H7 (cell line): Measurements from ENCODE around the gene EYA2. TPM values are rescaled to one million over a fixed set of nuclear protein-coding genes. Genes with fewer than 3 reads are reported as not detected.
A peak's percentile ranks its signal among the peaks of the same experiment; 100 is the strongest.
"Not testable (repeated sequence)": the region's sequence is repeated elsewhere in the genome, so short reads cannot be mapped to it uniquely, and the experiment has no call there.

Experiments
- DNase-seq: peaks from one replicate; pipeline ENCODE4 v3.0.0; 2012
- H3K27me3 ChIP-seq: 2 replicates; pipeline ENCODE4 v1.6.0; 2011; ENCODE audit warnings: mild to moderate bottlenecking, low read length; ENCODE audit not compliant: control insufficient read depth, insufficient read depth
- H3K36me3 ChIP-seq: replicated peaks from 2 replicates; pipeline ENCODE4 v1.5.1; 2011; ENCODE audit warnings: low read length; ENCODE audit not compliant: control insufficient read depth, insufficient read depth
- H3K4me3 ChIP-seq: 2 replicates; pipeline ENCODE4 v1.5.1; 2011; ENCODE audit warnings: low read depth, mild to moderate bottlenecking, control low read depth, low read length, moderate library complexity; ENCODE audit not compliant: insufficient read depth
- total RNA-seq: library from RNA; depleted of rRNA; stranded (reverse); fragments of >200 nt; shearing (Covaris generic); gene quantifications from 2 replicates; pipeline ENCODE4 v1.2.3, GENCODE V29; 2014

Gene EYA2
- total RNA-seq, 1 experiment from 2014 or later: 1.7 TPM

DNA sequence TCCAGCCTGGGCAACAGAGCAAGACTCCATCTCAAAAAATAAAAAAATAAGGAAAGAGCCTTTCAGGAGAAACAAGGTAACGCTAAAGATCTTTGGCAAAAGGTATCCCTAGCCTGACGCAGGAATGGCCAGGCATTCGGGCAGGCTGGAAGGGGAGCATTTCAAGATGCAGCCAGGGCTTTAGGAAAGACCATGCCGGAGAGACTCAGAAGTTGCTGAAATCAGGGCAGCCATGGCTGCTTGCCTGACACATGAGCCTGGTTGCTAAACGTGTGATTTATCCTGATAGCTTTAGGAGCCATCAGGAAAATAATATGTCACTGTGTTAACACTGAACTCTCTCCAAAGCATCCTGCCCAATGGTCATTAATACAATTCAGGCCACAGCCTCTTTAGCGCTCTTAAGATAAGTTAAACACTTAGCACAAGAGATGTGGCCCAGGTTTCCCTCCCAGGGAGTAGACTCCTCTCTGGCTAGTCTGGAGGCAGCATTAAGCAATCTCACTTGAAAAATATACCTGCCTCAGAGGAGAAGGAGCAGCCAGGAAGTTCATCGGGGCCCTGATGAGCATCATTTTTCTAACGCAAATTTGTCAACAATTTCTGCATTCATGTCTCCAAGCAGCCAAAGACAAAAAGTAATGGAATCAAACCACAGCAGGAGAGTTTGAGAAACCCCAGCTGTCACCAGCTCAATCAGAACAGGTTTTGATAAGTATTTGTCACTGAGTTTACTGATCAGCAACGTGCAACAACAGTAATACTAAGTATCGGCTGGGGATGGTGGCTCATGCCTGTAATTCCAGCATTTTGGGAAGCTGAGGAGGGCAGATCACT, 261.9 kb downstream of the EYA2 start:
- Histone ChIP-seq H3K4me3 (no peak overlapping the region), H3K27me3 (no peaks in the 10 kb centered on the region), H3K36me3 (no peaks in the 10 kb centered on the region)
- DNase-seq: no peak

DNA sequence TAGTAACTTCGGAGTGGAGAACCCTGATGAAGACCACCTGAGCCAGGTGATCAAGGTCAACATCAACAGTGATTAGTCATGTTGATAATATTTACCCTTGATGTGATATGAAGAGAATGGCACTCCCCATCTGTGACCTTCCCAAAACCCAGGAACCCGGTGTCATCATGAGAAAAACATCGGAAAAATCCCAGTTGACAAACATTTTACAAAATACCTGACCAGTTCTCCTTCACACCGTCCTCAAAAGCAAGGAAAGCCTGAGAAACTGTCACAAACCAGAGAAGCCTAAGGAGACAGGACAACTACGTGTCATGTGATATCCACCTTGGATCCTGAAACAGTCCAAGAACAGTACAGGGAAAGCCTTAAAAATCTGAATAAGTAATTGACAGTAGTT, 264.5 kb downstream of the EYA2 start:
- DNase-seq: no peak
- no peak overlapping the region for H3K4me3 ChIP-seq

GRCh38 chr20:47160240-47160639, 265.6 kb downstream of the EYA2 start:
- Histone ChIP-seq H3K4me3 (no peak overlapping the region), H3K27me3 (no peaks in the 10 kb centered on the region), H3K36me3 (no peaks in the 10 kb centered on the region)
- no peak for DNase-seq

More for the DNA sequence above, 264.5 kb downstream of the EYA2 start:
- Histone ChIP-seq H3K36me3 (no peaks in the 10 kb centered on the region), H3K27me3 (no peaks in the 10 kb centered on the region)

DNA sequence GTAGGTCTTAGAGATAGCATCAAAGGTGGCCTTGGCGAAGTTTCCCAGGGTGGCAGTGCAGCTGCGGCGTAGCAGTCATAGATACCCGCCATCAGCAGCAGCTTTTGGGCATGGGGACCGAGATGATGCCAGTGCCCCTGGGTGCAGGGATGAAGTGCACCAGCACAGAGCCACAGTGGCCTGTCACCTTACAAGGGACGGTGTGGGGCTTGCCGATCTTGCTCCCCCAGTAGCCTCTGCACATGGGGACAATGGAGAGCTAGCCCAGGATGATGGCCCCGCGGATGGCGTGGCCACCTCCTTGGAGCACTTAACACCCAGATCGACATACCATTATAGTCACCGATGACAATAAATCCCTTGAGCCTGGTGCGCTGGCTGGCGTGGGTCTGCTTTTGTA, 266.3 kb downstream of the EYA2 start:
- Histone ChIP-seq H3K36me3 (no peaks in the 10 kb centered on the region), H3K4me3 (no peak overlapping the region), H3K27me3 (no peaks in the 10 kb centered on the region)
- no peak for DNase-seq

DNA sequence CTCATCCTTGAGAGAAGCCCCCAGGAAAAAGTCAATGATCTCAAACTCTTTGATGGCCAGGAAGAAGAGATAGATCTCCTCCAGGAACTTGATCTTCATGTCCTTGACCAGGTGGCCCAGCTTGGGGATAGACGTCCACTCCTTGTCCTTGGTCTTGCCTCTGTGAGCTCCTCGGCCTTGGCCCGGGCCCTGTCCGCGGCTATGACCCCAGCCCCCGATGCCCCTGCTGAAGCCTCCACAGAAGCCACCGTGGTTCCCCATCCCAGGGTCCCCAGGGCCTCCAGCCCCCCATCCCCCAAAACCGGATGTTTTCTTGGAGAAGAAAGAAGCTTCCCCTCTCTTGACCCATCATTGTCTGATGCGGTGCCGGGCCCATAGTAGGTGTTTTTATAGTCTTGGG, 266.8 kb downstream of the EYA2 start:
- Histone ChIP-seq H3K4me3 (no peak overlapping the region), H3K36me3 (no peaks in the 10 kb centered on the region), H3K27me3 (no peaks in the 10 kb centered on the region)
- no peak for DNase-seq

DNA sequence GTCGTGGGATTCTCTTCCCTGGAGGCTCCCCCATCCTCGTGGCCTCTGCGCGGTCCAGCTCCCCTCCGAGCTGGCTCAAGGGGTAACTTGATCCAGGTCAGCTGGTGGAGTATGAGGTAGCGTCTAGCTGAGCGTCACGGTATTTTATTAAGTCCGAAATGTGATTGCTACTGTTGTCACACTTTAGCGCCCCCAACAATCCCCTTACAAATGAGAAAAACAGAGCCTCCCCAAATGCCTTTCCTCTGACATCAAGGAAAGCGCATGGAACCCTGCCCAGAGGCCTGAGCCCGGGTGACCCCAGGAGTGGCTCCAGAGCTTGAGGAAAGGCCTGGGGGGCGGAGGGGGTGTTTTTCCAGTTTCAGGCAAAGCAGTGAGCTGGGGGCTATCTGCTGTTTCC, 269.5 kb downstream of the EYA2 start:
- no peaks in the 10 kb centered on the region for H3K36me3 ChIP-seq
- DNase-seq: no peak
- H3K27me3 ChIP-seq: no peaks in the 10 kb centered on the region
- H3K4me3 ChIP-seq: no peak overlapping the region

- DNase-seq: no peak
- Histone ChIP-seq H3K27me3 (no peaks in the 10 kb centered on the region), H3K36me3 (no peaks in the 10 kb centered on the region), H3K4me3 (no peak overlapping the region)
Measured at GRCh38 chr20:47165376-47165865, 270.8 kb downstream of the EYA2 start.

DNA sequence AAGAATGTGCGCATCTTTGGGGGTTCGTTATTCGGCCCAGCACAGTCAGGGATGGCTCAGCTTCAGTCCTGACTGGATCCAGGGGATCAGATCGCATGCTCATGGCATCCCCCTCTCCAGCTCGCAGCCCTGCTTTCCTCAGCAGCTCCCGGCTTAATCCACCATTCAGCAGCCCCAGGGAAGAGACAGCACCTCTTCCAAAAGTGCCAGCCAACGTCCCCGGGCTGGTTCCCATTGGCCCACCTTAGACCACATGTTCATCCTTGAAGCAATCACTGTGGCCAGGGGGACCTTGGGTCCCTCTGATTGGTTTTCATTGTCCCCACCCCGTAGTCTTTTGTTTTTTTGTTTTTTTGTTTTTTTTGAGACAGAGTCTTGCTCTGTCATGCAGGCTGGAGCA, 273.2 kb downstream of the EYA2 start:
- no peak overlapping the region for H3K4me3 ChIP-seq
- H3K27me3 ChIP-seq: no peaks in the 10 kb centered on the region
- H3K36me3 ChIP-seq: no peaks in the 10 kb centered on the region
- DNase-seq: peak; percentile 48

DNA sequence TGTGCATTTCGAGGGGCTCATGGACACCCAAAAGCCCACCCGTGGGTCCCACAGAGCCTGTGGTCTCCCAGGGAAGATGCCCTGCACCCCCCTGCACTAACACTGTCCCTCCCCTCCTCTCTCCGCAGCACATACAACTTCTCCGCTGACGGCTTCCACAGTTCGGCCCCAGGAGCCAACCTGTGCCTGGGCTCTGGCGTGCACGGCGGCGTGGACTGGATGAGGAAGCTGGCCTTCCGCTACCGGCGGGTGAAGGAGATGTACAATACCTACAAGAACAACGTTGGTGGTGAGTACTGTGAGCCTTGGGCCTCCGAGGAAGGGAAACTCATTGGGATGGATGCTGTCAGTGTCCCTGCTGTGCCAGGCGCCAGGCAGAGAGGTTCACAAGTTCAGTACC, 277.9 kb downstream of the EYA2 start:
- Histone ChIP-seq H3K27me3 (no peaks in the 10 kb centered on the region), H3K4me3 (no peak overlapping the region), H3K36me3 (no peaks in the 10 kb centered on the region)
- DNase-seq: no peak

- Histone ChIP-seq H3K36me3 (no peaks in the 10 kb centered on the region), H3K4me3 (no peak overlapping the region), H3K27me3 (no peaks in the 10 kb centered on the region)
- peak; percentile 66 for DNase-seq
Measured at GRCh38 chr20:47173596-47174216, 279.1 kb downstream of the EYA2 start.

DNA sequence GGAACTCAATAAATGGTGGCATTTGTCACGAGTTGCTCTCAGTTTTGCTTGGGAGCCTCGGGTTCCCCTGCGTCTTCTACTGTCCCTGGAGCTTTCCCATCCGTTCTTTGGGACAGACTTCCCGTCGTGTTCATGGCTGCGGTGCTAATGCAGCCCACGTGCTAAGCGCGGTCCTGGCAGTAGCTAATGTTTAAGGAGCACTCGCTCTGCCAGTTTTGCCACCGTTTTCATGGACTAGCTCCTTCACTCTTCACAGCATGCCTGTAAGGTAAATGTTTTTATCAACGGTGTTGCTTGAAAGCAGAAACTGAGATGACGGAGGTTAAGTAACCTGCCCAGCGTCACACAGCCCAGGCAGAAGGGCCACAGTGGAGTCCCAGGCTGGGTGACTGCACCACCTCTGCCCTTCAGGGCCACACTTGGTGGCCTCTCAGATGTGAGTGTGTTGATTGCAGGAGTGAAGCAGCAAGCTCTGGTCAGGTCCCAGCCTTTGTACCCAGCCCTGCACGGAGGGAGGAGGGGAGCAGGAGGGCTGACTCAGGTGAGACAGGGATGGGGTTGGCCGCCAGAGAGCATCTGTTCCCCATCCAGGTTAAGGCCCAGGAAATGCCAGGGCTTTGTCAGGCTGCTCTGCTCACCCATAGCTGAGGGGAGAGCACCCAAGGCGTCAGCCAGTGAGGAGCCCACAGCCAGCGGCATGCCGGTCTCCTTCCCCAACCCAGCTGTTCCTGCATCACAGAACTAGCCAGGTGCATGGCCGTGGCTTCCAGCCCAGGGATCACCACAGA, 280.0 kb downstream of the EYA2 start:
- H3K27me3 ChIP-seq: no peaks in the 10 kb centered on the region
- no peak overlapping the region for H3K4me3 ChIP-seq
- no peaks in the 10 kb centered on the region for H3K36me3 ChIP-seq
- DNase-seq: no peak

DNA sequence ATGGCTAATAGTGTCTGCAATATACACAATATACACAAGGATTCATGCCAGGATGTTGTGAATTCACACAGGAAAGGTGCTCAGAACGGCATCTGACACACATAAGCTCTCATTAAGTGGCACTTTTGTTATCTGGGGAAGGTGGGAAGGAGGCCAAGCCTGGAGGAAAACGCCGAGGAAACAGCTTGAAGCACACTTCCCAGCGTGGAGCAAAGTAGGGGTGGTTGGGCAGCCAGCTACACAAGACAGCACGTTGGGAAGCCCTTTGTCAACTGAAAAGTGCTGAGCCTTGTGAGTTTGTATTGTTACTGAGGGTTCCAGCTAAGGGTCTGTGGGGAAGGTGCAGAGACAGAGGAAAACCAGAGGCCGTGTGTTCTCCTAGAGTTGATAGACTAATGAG, 280.9 kb downstream of the EYA2 start:
- Histone ChIP-seq H3K36me3 (no peaks in the 10 kb centered on the region), H3K27me3 (no peaks in the 10 kb centered on the region), H3K4me3 (no peak overlapping the region)
- no peak for DNase-seq

- not testable (repeated sequence) for H3K27me3 ChIP-seq, H3K36me3 ChIP-seq, DNase-seq, H3K4me3 ChIP-seq
Measured at GRCh38 chr20:47176217-47176616, 281.6 kb downstream of the EYA2 start.

- no peaks in the 10 kb centered on the region for H3K27me3 ChIP-seq
- no peak for DNase-seq
- no peaks in the 10 kb centered on the region for H3K36me3 ChIP-seq
- H3K4me3 ChIP-seq: no peak overlapping the region
Measured at GRCh38 chr20:47178277-47178676, 283.6 kb downstream of the EYA2 start.

GRCh38 chr20:47178851-47179250, 284.2 kb downstream of the EYA2 start:
- no peak for DNase-seq
- no peak overlapping the region for H3K4me3 ChIP-seq
- no peaks in the 10 kb centered on the region for H3K27me3 ChIP-seq
- H3K36me3 ChIP-seq: no peaks in the 10 kb centered on the region
